Ascending aorta (tissue), 2 donors: ENCODE results near the gene TMEM151B. TPM values are rescaled to one million over a fixed set of nuclear protein-coding genes. Genes with fewer than 3 reads are reported as not detected.

ENCODE experiments used
- DNase-seq, 2 donors: peaks; one replicate each; pipeline ENCODE4 v3.0.0-alpha.2; 2019; ENCODE audit warnings: low spot score in 2 of 2
- H3K27ac ChIP-seq, 2 donors: fragments of 200-600 bp; sonication (generic); one replicate each; pipeline ENCODE4 v1.5.1; 2016 to 2017; ENCODE audit warnings: mild to moderate bottlenecking in 1 of 2
- H3K27me3 ChIP-seq: fragments of 200-600 bp; sonication (generic); one replicate; pipeline ENCODE4 v1.5.1; 2017
- H3K36me3 ChIP-seq, 2 donors: fragments of 200-600 bp; sonication (generic); one replicate each; pipeline ENCODE4 v1.5.1; 2016
- H3K4me1 ChIP-seq, 2 donors: fragments of 200-600 bp; sonication (generic); one replicate each; pipeline ENCODE4 v1.5.1; 2016 to 2017; ENCODE audit warnings: mild to moderate bottlenecking in 1 of 2
- H3K4me3 ChIP-seq, 2 donors: fragments of 200-600 bp; sonication (generic); one replicate each; pipeline ENCODE4 v1.5.1; 2016 to 2017; ENCODE audit warnings: mild to moderate bottlenecking in 1 of 2
- H3K9me3 ChIP-seq, 2 donors: fragments of 200-600 bp; sonication (generic); one replicate each; pipeline ENCODE4 v1.5.1; 2016
- intact Hi-C: fragments of 100-400 bp; cut with DNase I; formaldehyde crosslinking; loops from one replicate; pipeline ENCODE4 v1.15.1; 2023
- total RNA-seq: library from RNA; depleted of rRNA; stranded (reverse); fragments of >200 nt; gene quantifications from one replicate; pipeline ENCODE4 v1.1.0, GENCODE V29; 2016
- TF ChIP-seq, protein P1 (sequence below), 3 experiments: fragments of 200-600 bp in 2 of 3; fragments of 450-650 bp in 1 of 3; sonication (generic) in 2 of 3; IDR thresholded peaks; one replicate each; pipeline ENCODE4 v1.5.1; 2016 to 2019; ENCODE audit warnings: antibody characterized with exemption in 3 of 3, mild to moderate bottlenecking in 1 of 3, moderate library complexity in 1 of 3

The TMEM151B gene
- total RNA-seq, 1 donor from 2014 or later, result not detected

DNA sequence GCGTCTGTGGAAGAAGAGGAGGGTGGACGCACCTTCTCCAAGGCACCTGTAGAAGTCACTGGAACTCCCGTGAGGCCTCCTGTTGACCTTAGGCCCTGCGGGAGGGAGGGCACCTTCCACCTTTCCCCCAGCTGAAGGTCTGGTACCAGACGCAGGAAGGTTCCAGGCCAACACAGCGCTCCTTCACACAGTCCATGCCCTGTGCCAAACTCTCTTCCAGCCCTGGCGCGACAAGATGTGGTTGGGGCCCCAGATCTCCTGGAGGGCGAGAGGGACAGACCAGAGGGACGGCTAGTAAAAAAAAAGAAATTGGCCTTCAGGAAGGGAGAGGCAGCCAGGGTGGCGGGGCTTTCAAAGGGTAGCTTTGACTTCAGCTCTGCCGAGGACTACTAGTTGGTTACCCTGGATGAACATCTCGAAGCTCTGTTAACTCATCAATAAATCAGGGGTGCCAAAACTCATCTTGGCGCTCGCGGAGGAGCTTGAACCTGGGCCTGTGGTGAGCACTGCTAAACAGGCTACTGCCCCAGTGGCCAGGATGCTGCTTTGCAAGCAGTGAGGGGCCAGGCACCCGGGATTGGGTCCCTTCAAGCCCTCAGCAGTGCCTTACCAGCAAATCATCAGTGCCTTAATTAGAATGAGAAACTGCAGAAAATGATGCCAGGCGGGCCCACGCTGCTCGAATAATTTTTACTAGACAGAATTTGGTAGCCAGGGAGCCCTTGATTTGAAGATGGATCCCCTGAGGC, 28.0 kb downstream of the TMEM151B start:
- peak overlapping the region; percentile 40 to 60 for H3K4me3 ChIP-seq
- H3K36me3 ChIP-seq, result peaks cover 19 to 31% of the 10 kb centered on the region in 2 donors
- no peak for DNase-seq
- no peaks in the 10 kb centered on the region for H3K9me3 ChIP-seq
- TF ChIP-seq, protein P1, sequence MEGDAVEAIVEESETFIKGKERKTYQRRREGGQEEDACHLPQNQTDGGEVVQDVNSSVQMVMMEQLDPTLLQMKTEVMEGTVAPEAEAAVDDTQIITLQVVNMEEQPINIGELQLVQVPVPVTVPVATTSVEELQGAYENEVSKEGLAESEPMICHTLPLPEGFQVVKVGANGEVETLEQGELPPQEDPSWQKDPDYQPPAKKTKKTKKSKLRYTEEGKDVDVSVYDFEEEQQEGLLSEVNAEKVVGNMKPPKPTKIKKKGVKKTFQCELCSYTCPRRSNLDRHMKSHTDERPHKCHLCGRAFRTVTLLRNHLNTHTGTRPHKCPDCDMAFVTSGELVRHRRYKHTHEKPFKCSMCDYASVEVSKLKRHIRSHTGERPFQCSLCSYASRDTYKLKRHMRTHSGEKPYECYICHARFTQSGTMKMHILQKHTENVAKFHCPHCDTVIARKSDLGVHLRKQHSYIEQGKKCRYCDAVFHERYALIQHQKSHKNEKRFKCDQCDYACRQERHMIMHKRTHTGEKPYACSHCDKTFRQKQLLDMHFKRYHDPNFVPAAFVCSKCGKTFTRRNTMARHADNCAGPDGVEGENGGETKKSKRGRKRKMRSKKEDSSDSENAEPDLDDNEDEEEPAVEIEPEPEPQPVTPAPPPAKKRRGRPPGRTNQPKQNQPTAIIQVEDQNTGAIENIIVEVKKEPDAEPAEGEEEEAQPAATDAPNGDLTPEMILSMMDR (IDR thresholded peaks at IDR 0.05), result no peak
- peaks cover 9% of the 10 kb centered on the region for H3K27me3 ChIP-seq
- intact Hi-C loops, result no loop called here
- H3K4me1 ChIP-seq, result peaks cover 6 to 9% of the 10 kb centered on the region in 2 donors
- H3K27ac ChIP-seq, result no peak overlapping the region

DNA sequence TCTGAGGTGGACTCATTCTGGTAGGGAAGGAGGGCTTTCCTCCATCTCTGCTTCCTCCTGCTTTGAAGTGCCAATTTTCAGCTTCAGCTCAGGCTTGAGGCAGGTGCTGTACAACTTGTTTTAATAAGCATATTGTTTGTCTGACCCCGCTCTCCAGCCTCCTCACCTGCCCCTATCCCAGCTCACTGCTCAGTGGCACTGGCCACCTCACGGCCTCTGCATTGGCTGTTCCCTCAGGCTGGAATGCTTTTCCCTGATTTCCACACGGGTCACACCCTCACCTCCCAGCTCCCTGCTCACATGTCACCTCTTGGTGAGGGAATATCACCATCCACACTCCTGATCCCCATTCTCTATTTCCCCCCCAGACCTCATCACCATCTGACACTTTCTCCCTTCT, 28.6 kb downstream of the TMEM151B start:
- peaks cover 25 to 38% of the 10 kb centered on the region in 2 donors for H3K36me3 ChIP-seq
- DNase-seq, result no peak
- no peaks in the 10 kb centered on the region for H3K9me3 ChIP-seq
- H3K4me3 ChIP-seq, result no peak overlapping the region
- H3K27ac ChIP-seq, result no peak overlapping the region
- H3K4me1 ChIP-seq, result peaks cover 6 to 9% of the 10 kb centered on the region in 2 donors
- intact Hi-C loops, result no loop called here
- TF ChIP-seq, protein P1 (IDR thresholded peaks at IDR 0.05), result no peak
- peaks cover 9% of the 10 kb centered on the region for H3K27me3 ChIP-seq

DNA sequence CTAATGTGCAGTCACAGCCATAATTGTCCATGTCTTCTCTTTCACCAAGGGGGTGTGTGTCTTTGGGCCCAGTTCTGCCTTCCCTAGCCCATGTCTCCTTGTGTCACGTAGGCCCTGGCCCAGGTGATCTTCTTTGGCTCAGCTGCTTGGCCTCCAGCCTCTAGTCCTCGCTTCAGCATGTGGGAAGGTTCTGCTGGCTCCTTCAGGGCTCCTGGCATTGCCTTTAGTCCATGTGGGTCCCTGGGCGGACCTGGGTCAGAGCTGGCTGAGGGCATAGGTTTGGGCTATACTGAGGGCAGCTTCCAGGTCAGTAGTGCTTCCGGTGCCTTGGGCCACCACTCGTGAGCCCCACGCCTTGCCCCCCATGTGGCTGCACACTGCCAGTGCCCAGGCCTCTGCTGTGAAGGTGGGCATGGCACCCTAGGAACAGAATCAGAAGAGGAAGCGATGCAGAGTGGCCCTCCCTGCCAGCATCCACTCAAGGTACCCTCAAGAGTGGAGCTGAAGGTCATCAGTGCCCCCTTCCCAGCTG, 30.1 kb downstream of the TMEM151B start:
- H3K4me3 ChIP-seq, result no peak overlapping the region
- no peak overlapping the region for H3K27ac ChIP-seq
- intact Hi-C loops, result no loop called here
- TF ChIP-seq, protein P1 (IDR thresholded peaks at IDR 0.05), result no peak
- no peaks in the 10 kb centered on the region for H3K9me3 ChIP-seq
- H3K4me1 ChIP-seq, result peaks cover 6 to 9% of the 10 kb centered on the region in 2 donors
- peaks cover 39 to 53% of the 10 kb centered on the region in 2 donors for H3K36me3 ChIP-seq
- peaks cover 9% of the 10 kb centered on the region for H3K27me3 ChIP-seq
- DNase-seq, result no peak

DNA sequence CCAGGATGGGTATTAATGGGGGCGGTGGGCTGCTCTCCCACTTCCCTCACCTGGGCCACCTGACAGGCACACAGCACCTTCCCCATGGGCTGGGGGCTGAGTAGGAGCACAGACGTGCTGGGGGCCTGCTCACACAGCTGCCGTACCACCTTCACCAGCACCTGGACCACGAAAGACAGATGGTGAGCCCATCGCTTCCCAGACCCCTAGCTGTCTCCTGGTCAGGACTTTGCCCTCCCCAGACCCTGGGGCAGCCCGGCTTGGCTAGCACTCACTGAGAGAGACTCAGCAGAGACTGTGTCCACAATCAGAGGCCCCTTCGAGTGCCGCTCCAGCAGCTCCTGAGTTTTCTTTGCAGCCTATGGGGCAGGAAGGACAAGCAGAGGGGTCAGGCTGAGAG, 30.9 kb downstream of the TMEM151B start:
- Histone ChIP-seq H3K4me3 (no peak overlapping the region), H3K27ac (no peak overlapping the region), H3K4me1 (peaks cover 6 to 9% of the 10 kb centered on the region in 2 donors), H3K9me3 (no peaks in the 10 kb centered on the region), H3K36me3 (peaks cover 41 to 59% of the 10 kb centered on the region in 2 donors), H3K27me3 (peaks cover 9% of the 10 kb centered on the region)
- intact Hi-C loops, result no loop called here
- TF ChIP-seq, protein P1 (IDR thresholded peaks at IDR 0.05), result no peak
- DNase-seq, result no peak

DNA sequence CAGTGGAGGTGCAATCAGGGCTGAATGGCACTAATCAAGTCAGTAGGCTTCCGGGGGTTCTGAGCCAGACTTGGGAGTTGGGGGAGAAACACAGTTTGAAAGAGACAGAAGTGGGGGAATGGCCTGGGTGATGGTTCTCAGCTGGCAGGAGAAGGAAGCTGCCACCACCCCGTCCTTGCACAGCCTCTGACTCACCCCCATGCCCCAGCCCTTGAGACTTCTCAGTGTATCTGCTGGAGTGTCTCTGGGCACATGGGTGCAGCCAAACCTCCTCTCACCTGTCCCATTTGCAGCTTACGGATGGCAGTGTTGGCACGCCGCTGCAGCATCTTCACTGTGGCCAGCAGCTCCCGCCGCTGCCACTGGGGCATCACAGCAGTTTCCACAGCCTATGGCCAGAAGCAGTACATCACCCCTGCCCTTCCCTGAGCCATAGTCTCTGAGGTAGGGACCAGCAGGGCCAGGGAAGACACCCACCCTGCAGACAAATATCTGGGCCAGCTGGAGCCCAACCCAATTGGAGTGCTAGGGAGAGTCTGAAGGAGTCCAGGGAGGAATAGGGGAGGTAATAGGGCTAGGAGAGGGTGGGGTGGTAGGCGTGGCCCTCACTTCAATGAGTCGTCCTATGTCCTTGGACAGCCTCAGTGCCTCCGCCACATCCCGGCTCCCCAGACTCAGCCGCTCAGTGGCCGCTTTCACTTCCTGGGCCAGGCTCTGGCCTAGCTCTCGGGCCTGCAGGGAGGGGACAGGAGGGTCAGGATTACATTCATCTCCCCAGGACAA, 31.7 kb downstream of the TMEM151B start:
- TF ChIP-seq, protein P1 (IDR thresholded peaks at IDR 0.05), result no peak
- Histone ChIP-seq H3K36me3 (peaks cover 44 to 68% of the 10 kb centered on the region in 2 donors), H3K4me3 (no peak overlapping the region), H3K27me3 (peaks cover 9% of the 10 kb centered on the region), H3K9me3 (no peaks in the 10 kb centered on the region), H3K4me1 (peaks cover 6 to 9% of the 10 kb centered on the region in 2 donors), H3K27ac (no peak overlapping the region)
- no peak for DNase-seq
- intact Hi-C loops, result no loop called here
